BLaER1 treated with 17β-estradiol and CSF1 and Interleukin-3, amounts not matched to agents 10 nM and 100 nM (cell line): ENCODE data around the gene ZFP36L1.
"Not testable (repeated sequence)": the region's sequence is repeated elsewhere in the genome, so short reads cannot be mapped to it uniquely, and the experiment has no call there.

Source experiments
- H3K27ac ChIP-seq, 11 experiments: shearing (Covaris generic); formaldehyde crosslinking; 2 replicates each; pipeline ENCODE4 v1.8.1; 2022
- H3K27me3 ChIP-seq, 11 experiments: shearing (Covaris generic); formaldehyde crosslinking; 2 replicates each; pipeline ENCODE4 v1.8.1; 2022
- H3K36me3 ChIP-seq, 11 experiments: shearing (Covaris generic); formaldehyde crosslinking; 2 replicates each; pipeline ENCODE4 v1.8.1; 2022
- H3K4me1 ChIP-seq, 10 experiments: shearing (Covaris generic); formaldehyde crosslinking; 2 replicates each; pipeline ENCODE4 v1.8.1; 2022
- H3K4me2 ChIP-seq, 11 experiments: shearing (Covaris generic); formaldehyde crosslinking; 2 replicates each; pipeline ENCODE4 v1.8.1; 2022
- H3K4me3 ChIP-seq, 10 experiments: shearing (Covaris generic); formaldehyde crosslinking; 2 replicates each; pipeline ENCODE4 v1.8.1; 2022
- H3K9ac ChIP-seq, 11 experiments: shearing (Covaris generic); formaldehyde crosslinking; 2 replicates each; pipeline ENCODE4 v1.8.1; 2022
- H3K9me3 ChIP-seq, 11 experiments: shearing (Covaris generic); formaldehyde crosslinking; replicated peaks in 1 of 11; 2 replicates each; pipeline ENCODE4 v1.8.1; 2022
- H4K20me1 ChIP-seq, 11 experiments: shearing (Covaris generic); formaldehyde crosslinking; 2 replicates each; pipeline ENCODE4 v1.8.1; 2022
- Cebpa-rat ChIP-seq, 11 experiments: shearing (Covaris generic); IDR thresholded peaks; 2 replicates each; pipeline ENCODE4 v1.8.1; 2022

ZFP36L1 gene

DNA sequence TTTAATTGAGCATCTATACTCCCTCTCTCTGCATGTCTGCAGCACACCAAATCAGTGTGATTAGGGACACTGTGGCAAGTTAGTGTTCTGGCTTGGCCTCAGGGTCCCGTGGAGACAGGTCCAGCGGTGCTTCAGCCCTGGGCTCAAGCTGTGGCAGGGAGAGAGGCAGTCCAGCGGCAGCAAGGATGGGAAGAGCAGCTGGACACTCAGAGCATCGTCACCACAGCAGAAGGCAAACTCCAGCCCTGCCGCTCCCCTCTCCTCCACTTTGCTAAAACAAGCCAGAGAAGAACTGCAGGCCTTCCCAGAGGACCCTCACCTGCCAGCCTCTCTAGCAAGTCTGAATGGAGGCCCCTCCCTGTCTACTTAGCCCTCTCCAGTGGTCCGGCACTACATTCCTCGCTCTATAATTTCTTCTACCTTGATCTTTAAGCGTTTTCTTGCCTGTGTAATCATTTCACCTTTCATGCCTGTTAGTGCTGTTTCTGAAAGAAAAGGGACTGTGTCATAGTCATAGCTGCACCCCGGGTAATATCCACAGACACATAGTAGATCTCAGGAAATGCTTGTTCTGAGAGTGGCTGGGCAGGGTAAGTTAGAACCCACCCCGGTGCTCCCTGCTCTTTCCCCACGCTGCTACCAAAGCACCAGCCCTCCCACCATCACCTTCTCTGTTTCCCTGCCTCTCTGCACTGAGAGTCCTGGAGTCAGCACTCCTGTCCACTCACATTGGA lies 22.1 kb downstream of the ZFP36L1 start:
- Histone ChIP-seq H3K4me3 (no peak overlapping the region), H3K36me3 (no peaks in the 10 kb centered on the region), H3K27me3 (no peaks in the 10 kb centered on the region), H4K20me1 (no peaks in the 10 kb centered on the region), H3K27ac (peak overlapping the region; percentile 72 to 90 (median 83); a peak in 20 of 22 replicates), H3K4me1 (peaks cover 58 to 83% (median 69%) of the 10 kb centered on the region in 10 experiments), H3K9ac (peak overlapping the region in 4 of 11 experiments; percentile 4 to 71 (median 17); a peak in 5 of 22 replicates), H3K4me2 (peak overlapping the region; percentile 66 to 84 (median 77)), H3K9me3 (peaks cover 11 to 25% (median 22%) of the 10 kb centered on the region in 11 experiments)
- no peak for TF ChIP-seq Cebpa-rat (IDR thresholded peaks at IDR 0.05)

- H3K9ac ChIP-seq, result no peak overlapping the region
- no peaks in the 10 kb centered on the region for H4K20me1 ChIP-seq
- no peaks in the 10 kb centered on the region for H3K27me3 ChIP-seq
- peaks cover 61 to 82% (median 73%) of the 10 kb centered on the region in 10 experiments for H3K4me1 ChIP-seq
- H3K27ac ChIP-seq, result peak overlapping the region in 6 of 11 experiments; percentile 81 to 90 (median 85); a peak in 9 of 22 replicates
- TF ChIP-seq Cebpa-rat (IDR thresholded peaks at IDR 0.05), result no peak
- H3K9me3 ChIP-seq, result peaks cover 4 to 18% (median 16%) of the 10 kb centered on the region in 11 experiments
- peak overlapping the region in 7 of 11 experiments; percentile 70 to 81 (median 77); a peak in 11 of 22 replicates for H3K4me2 ChIP-seq
- no peaks in the 10 kb centered on the region for H3K36me3 ChIP-seq
- H3K4me3 ChIP-seq, result no peak overlapping the region
These were observed 22.8 kb downstream of the ZFP36L1 start for GRCh38 chr14:68770051-68770450.

DNA sequence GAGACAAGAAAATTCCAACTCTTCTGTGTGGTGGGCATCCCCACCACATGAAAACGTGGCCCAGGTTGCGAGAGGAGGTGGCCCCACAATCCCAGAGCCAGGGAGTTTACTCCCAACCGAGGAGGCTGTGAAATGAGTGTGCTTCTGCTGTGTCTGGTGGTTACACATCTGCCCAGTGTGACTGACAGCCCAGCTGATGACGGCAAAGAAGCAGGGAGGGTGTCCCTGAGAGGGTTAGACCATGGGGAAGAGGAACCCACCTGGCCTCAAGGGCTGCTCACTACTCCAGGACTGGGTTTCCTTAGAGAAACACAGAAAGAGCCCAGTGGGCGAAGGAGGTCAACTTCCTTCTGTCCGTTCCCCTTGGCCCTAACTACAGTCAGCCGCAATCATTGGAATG lies 24.6 kb downstream of the ZFP36L1 start:
- H3K27me3 ChIP-seq, result no peaks in the 10 kb centered on the region
- TF ChIP-seq Cebpa-rat (IDR thresholded peaks at IDR 0.05), result no peak
- no peaks in the 10 kb centered on the region for H3K36me3 ChIP-seq
- H4K20me1 ChIP-seq, result no peaks in the 10 kb centered on the region
- peak overlapping the region in 2 of 11 experiments; percentile 15 to 16; a peak in 2 of 22 replicates for H3K9ac ChIP-seq
- H3K27ac ChIP-seq, result peak overlapping the region in 3 of 11 experiments; percentile 17 to 30 (median 20); a peak in 3 of 22 replicates
- peak overlapping the region; percentile 52 to 79 (median 68) for H3K4me2 ChIP-seq
- no peak overlapping the region for H3K4me3 ChIP-seq
- peaks cover 0 to 1% (median 0%) of the 10 kb centered on the region in 11 experiments; a peak in 1 of 22 replicates for H3K9me3 ChIP-seq
- peaks cover 59 to 81% (median 71%) of the 10 kb centered on the region in 10 experiments for H3K4me1 ChIP-seq

DNA sequence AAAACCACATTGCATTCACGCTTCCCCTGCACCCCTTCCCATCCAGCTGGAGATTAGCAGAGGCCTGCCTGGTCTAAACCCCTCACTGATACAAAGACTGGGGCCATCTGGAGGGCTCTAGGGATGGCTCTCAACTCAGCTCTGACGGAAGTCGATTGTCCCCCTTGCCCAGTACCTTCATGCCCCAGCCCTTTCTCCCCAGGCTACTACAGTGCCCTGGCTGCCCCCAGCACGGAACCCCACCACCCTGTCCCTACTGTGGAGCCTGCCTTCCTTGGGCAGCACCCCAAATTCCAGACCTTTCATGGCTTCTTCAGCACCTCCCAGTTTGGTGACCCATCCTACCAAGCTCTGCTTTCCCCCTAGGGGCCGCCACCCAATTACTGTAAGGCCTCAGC lies 25.6 kb downstream of the ZFP36L1 start:
- peak overlapping the region; percentile 52 to 79 (median 68); a peak in 20 of 22 replicates for H3K4me2 ChIP-seq

DNA sequence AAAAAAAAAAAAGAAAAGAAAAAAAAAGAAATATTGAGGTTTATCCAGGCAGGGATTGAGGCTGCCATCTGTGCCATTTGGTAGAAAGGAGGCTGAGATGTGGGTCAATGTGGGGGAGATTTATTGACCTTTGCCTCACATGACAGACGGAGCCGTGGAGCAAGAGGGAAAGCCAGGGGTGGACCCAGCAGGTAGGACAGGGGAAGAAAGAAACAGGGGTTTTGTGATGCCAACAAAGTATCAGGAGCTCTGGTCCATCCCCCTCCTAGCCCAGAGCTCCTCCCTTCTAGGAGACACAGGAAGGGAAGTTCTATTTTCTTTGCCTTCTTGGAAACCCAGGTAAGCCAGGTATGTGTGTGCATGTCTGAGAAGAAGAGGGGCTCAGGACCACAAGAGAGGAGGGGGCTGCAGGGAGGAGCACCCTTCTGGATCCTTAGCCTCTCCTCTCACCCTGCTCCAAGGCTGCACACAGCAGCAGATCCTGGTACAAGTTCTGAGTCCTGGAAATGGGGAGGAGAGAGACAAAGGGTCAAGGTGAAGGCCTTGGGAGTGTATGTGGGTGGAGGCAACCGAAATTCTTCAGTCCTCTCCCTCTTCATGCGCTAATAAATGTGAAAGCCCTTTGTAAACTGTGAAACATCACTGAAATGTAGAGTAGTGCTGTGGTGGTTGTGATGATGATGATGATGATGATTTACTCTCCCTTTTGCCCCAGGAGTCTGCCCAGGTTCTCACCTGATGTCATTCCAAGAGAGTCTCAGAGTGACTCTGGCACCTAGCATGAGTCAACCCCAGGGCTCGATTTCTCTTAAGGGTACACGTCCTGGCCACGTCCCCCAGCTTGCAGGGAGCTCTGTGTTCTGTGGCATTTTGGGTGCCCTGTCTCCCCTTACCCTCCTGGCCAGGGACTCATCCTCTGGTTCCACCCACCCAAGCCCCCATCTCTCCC lies 26.3 kb downstream of the ZFP36L1 start:
- Histone ChIP-seq H3K9ac (no peak overlapping the region), H3K4me2 (peak overlapping the region in 9 of 11 experiments; percentile 52 to 79 (median 68); a peak in 12 of 22 replicates), H3K27me3 (no peaks in the 10 kb centered on the region), H4K20me1 (no peaks in the 10 kb centered on the region), H3K4me1 (peaks cover 55 to 83% (median 72%) of the 10 kb centered on the region in 10 experiments), H3K4me3 (no peak overlapping the region), H3K27ac (no peak overlapping the region), H3K36me3 (no peaks in the 10 kb centered on the region), H3K9me3 (no peaks in the 10 kb centered on the region)
- TF ChIP-seq Cebpa-rat (IDR thresholded peaks at IDR 0.05), result no peak

More for the DNA sequence above, 25.6 kb downstream of the ZFP36L1 start:
- H4K20me1 ChIP-seq, result no peaks in the 10 kb centered on the region
- no peaks in the 10 kb centered on the region for H3K36me3 ChIP-seq
- peak overlapping the region in 1 of 11 experiments; percentile 17; a peak in 1 of 22 replicates for H3K27ac ChIP-seq
- no peak overlapping the region for H3K9ac ChIP-seq
- H3K9me3 ChIP-seq, result no peaks in the 10 kb centered on the region
- no peak for TF ChIP-seq Cebpa-rat (IDR thresholded peaks at IDR 0.05)
- H3K4me1 ChIP-seq, result peaks cover 59 to 83% (median 72%) of the 10 kb centered on the region in 10 experiments
- no peak overlapping the region for H3K4me3 ChIP-seq
- H3K27me3 ChIP-seq, result no peaks in the 10 kb centered on the region

DNA sequence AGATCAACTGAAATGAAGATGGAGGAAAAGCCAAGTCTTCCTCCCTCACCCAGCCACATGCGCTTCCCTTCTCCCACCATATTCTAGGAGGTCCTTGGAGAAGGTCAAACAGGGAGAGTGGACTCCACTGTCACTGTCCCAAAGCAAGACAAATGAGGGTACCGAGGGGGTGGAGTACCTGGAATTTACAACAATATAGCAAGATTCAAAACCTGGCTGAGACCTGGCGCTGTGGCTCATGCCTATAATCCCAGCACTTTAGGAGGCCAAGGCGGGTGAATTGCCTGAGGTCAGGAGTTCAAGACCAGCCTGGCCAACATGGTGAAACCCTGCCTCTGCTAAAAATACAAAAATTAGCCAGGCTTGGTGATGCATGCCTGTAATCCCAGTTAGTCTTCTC lies 29.0 kb downstream of the ZFP36L1 start:
- H3K9me3 ChIP-seq, H4K20me1 ChIP-seq, H3K36me3 ChIP-seq, H3K9ac ChIP-seq, H3K27me3 ChIP-seq, H3K4me3 ChIP-seq: not testable (repeated sequence)
- Histone ChIP-seq H3K4me1 (peaks cover 57 to 90% (median 79%) of the 10 kb centered on the region in 10 experiments), H3K27ac (peak overlapping the region in 1 of 11 experiments; percentile 23; a peak in 1 of 22 replicates), H3K4me2 (peak overlapping the region in 6 of 11 experiments; percentile 11 to 92 (median 56); a peak in 4 of 22 replicates)

DNA sequence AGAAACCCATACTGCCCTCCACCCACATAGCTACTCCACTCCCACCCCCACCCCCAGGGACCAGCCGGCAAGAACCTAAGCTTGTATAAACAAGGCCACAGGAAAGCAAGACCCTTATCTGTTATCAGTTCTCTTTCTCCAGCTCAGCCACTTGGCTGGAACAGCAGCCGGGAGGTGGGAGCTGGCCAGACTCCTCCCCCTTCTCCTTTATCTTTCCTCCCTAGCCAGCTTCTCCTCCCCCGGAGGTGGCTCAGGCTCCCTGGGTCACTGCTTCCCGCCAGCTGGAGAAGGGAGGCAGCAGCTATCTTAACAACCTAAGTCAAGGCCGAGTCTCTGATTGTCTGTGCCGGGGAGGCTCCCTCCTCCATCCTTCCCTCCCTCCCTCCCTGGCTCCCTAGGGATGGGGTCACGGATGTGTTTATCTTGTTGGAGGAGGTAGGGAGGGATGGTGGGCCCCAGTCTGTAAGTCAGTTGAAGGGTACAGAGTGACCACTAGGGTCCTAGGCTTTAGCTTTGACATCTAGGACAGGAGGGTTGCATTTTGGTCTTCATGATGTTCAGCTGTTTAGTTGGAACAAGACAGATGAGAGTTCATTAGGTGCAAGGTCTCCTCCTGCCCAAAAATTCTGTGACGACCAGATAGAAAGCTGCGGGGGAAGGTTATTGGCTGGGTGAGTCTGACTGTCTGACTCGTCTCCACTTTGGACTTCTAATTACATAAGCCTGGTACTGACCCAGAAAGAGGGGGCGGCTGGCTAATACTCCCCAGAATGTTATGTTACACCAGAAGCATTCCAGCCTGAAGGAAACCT lies 29.7 kb downstream of the ZFP36L1 start:
- Histone ChIP-seq H3K27me3 (no peaks in the 10 kb centered on the region), H3K4me1 (peaks cover 57 to 90% (median 80%) of the 10 kb centered on the region in 10 experiments), H3K9ac (peak overlapping the region in 1 of 11 experiments; percentile 47; a peak in 2 of 22 replicates), H3K27ac (peak overlapping the region in 5 of 11 experiments; percentile 5 to 27 (median 23); a peak in 4 of 22 replicates), H3K4me2 (peak overlapping the region; percentile 47 to 92 (median 63)), H3K4me3 (no peak overlapping the region), H4K20me1 (no peaks in the 10 kb centered on the region), H3K9me3 (no peaks in the 10 kb centered on the region), H3K36me3 (no peaks in the 10 kb centered on the region)
- no peak for TF ChIP-seq Cebpa-rat (IDR thresholded peaks at IDR 0.05)

GRCh38 chr14:68761391-68761790 lies 31.5 kb downstream of the ZFP36L1 start:
- H3K27ac ChIP-seq, result peak overlapping the region in 4 of 11 experiments; percentile 3 to 27 (median 16); a peak in 2 of 22 replicates

More at GRCh38 chr14:68761391-68761790, 31.5 kb downstream of the ZFP36L1 start:
- Histone ChIP-seq H3K4me1 (peaks cover 62 to 90% (median 80%) of the 10 kb centered on the region in 10 experiments), H4K20me1 (no peaks in the 10 kb centered on the region), H3K9ac (no peak overlapping the region), H3K4me2 (peak overlapping the region in 9 of 11 experiments; percentile 24 to 93 (median 67); a peak in 12 of 22 replicates), H3K36me3 (no peaks in the 10 kb centered on the region), H3K4me3 (no peak overlapping the region), H3K27me3 (no peaks in the 10 kb centered on the region), H3K9me3 (no peaks in the 10 kb centered on the region)
- no peak for TF ChIP-seq Cebpa-rat (IDR thresholded peaks at IDR 0.05)
